ENCODE measurements around the gene BAZ2B.

Gene BAZ2B

GRCh38 chr2:159292157-159292556, 324.2 kb downstream of the BAZ2B start:
- DNase-seq, result peak; percentile 55

- no peak for DNase-seq
Observed at GRCh38 chr2:159290289-159290907, 325.9 kb downstream of the BAZ2B start.

GRCh38 chr2:159287733-159288132, 328.6 kb downstream of the BAZ2B start:
- no peak for DNase-seq

- peak; percentile 99 for DNase-seq
Observed at GRCh38 chr2:159286709-159287441, 329.5 kb downstream of the BAZ2B start.

GRCh38 chr2:159285929-159286708, 330.2 kb downstream of the BAZ2B start, which contains the start of gene WDSUB1:
WDSUB1 (minus strand) TSS chr2:159286703; CDS start chr2:159283069, 3,634 bp downstream.
- DNase-seq, result peak; percentile 89

- DNase-seq, result no peak
Observed at GRCh38 chr2:159285433-159285832, 330.9 kb downstream of the BAZ2B start.

GRCh38 chr2:159283529-159283928, 332.8 kb downstream of the BAZ2B start:
- DNase-seq, result no peak

GRCh38 chr2:159281002-159281401, 335.3 kb downstream of the BAZ2B start:
- no peak for DNase-seq

- DNase-seq, result no peak
Observed at GRCh38 chr2:159279700-159280099, 336.6 kb downstream of the BAZ2B start.

- DNase-seq, result no peak
Observed at GRCh38 chr2:159275111-159275510, 341.2 kb downstream of the BAZ2B start.

GRCh38 chr2:159272156-159272555, 344.2 kb downstream of the BAZ2B start:
- peak; percentile 88 for DNase-seq

GRCh38 chr2:159270744-159271379, 345.5 kb downstream of the BAZ2B start:
- no peak for DNase-seq

All from islet precursor cell (in vitro differentiated cells).